Liver (tissue), 9 donors: ENCODE measurements around the gene CDH20. TPM values are rescaled to one million over a fixed set of nuclear protein-coding genes. Genes with fewer than 3 reads are reported as not detected.
A peak's percentile ranks its signal among the peaks of the same experiment; 100 is the strongest.

Experiments
- DNase-seq: peaks from one replicate; pipeline ENCODE4 v3.0.0-alpha.2; 2017; ENCODE audit warnings: low spot score
- H3K27ac ChIP-seq, 2 donors: one replicate each; pipeline ENCODE4 v1.7.0; 2013; ENCODE audit warnings: inconsistent platforms in 2 of 2, low read length in 2 of 2, control low read depth in 1 of 2, low read depth in 1 of 2, mild to moderate bottlenecking in 1 of 2
- H3K27me3 ChIP-seq, 4 donors: one replicate each; pipeline versions ENCODE4 v1.6.1 to v1.7.0; 2013; ENCODE audit warnings: low read length in 3 of 4, inconsistent platforms in 1 of 4, mild to moderate bottlenecking in 1 of 4, moderate library complexity in 1 of 4; ENCODE audit not compliant: control insufficient read depth in 4 of 4, insufficient read depth in 4 of 4
- H3K36me3 ChIP-seq, 4 donors: one replicate each; pipeline versions ENCODE4 v1.6.1 to v1.7.0; 2013; ENCODE audit warnings: low read length in 3 of 4, mild to moderate bottlenecking in 3 of 4, low read depth in 1 of 4, moderate library complexity in 1 of 4; ENCODE audit not compliant: control insufficient read depth in 4 of 4, insufficient read depth in 3 of 4
- H3K4me1 ChIP-seq, 4 donors: one replicate each; pipeline versions ENCODE4 v1.6.1 to v1.7.0; 2013; ENCODE audit warnings: low read length in 3 of 4, mild to moderate bottlenecking in 3 of 4, moderate library complexity in 1 of 4; ENCODE audit not compliant: control insufficient read depth in 4 of 4, insufficient read depth in 4 of 4
- H3K4me3 ChIP-seq, 3 donors: one replicate each; pipeline versions ENCODE4 v1.6.1 to v1.7.0; 2013; ENCODE audit warnings: low read length in 3 of 3, control low read depth in 1 of 3, low read depth in 1 of 3, mild to moderate bottlenecking in 1 of 3
- H3K9ac ChIP-seq, 2 donors: one replicate each; pipeline ENCODE4 v1.7.0; 2013; ENCODE audit warnings: low read length in 2 of 2, mild to moderate bottlenecking in 2 of 2, moderate library complexity in 2 of 2, control low read depth in 1 of 2, low read depth in 1 of 2
- H3K9me3 ChIP-seq, 4 donors: one replicate each; pipeline versions ENCODE4 v1.6.1 to v1.7.0; 2013; ENCODE audit warnings: low read length in 3 of 4; ENCODE audit not compliant: control insufficient read depth in 4 of 4
- ATF3 ChIP-seq: IDR thresholded peaks from 2 replicates; pipeline ENCODE4 v1.6.1; 2016; ENCODE audit warnings: antibody characterized with exemption
- EGR1 ChIP-seq, 2 donors: IDR thresholded peaks; 2 replicates each; pipeline ENCODE4 v1.6.1; 2016 to 2018; ENCODE audit warnings: antibody characterized with exemption in 2 of 2, low read depth in 2 of 2
- FOXA1 ChIP-seq: IDR thresholded peaks from 2 replicates; pipeline ENCODE4 v1.6.1; 2016; ENCODE audit warnings: antibody characterized with exemption
- FOXA2 ChIP-seq: IDR thresholded peaks from 2 replicates; pipeline ENCODE4 v1.6.1; 2016; ENCODE audit warnings: antibody characterized with exemption
- GABPA ChIP-seq, 2 donors: IDR thresholded peaks in 1 of 2; conservative IDR thresholded peaks in 1 of 2; 2 replicates each; pipeline ENCODE4 v1.6.1; 2016; ENCODE audit warnings: antibody characterized with exemption in 2 of 2, mild to moderate bottlenecking in 1 of 2, moderate library complexity in 1 of 2
- HNF4A ChIP-seq, 2 donors: conservative IDR thresholded peaks; 2 replicates each; pipeline ENCODE4 v1.6.1; 2016; ENCODE audit warnings: antibody characterized with exemption in 2 of 2, mild to moderate bottlenecking in 2 of 2
- HNF4G ChIP-seq: IDR thresholded peaks from 2 replicates; pipeline ENCODE4 v1.6.1; 2016; ENCODE audit warnings: antibody characterized with exemption
- JUND ChIP-seq, 2 donors: IDR thresholded peaks; 2 replicates each; pipeline ENCODE4 v1.6.1; 2016; ENCODE audit warnings: antibody characterized with exemption in 2 of 2
- NR2F2 ChIP-seq: IDR thresholded peaks from 2 replicates; pipeline ENCODE4 v1.6.1; 2016; ENCODE audit warnings: antibody characterized with exemption
- RAD21 ChIP-seq, 2 donors: IDR thresholded peaks; 2 replicates each; pipeline ENCODE4 v1.6.1; 2016; ENCODE audit warnings: antibody characterized with exemption in 2 of 2, mild to moderate bottlenecking in 2 of 2
- RXRA ChIP-seq, 2 donors: IDR thresholded peaks; 2 replicates each; pipeline ENCODE4 v1.6.1; 2017 to 2018; ENCODE audit warnings: antibody characterized with exemption in 2 of 2, mild to moderate bottlenecking in 1 of 2
- SP1 ChIP-seq: IDR thresholded peaks from 2 replicates; pipeline ENCODE4 v1.6.1; 2018; ENCODE audit warnings: antibody characterized with exemption, mild to moderate bottlenecking
- TAF1 ChIP-seq: conservative IDR thresholded peaks from 2 replicates; pipeline ENCODE4 v1.6.1; 2016; ENCODE audit warnings: antibody characterized with exemption, mild to moderate bottlenecking
- whole genome bisulfite sequencing: extraction: QIAGEN DNeasy Blood & Tissue Kit; methylation state at CpG from one replicate; pipeline ENCODE4 v1.1.7; 2013; 5-methylcytosine and 5-hydroxymethylcytosine counted together
- polyA plus RNA-seq, 2 donors: library from polyadenylated mRNA; stranded (reverse) in 1 of 2; unstranded in 1 of 2; fragments of 200-250 nt in 1 of 2; fragments of >200 nt in 1 of 2; fragmentation: Nextera tagmentation in 1 of 2; extraction: Ambion mirVana in 1 of 2; gene quantifications; one replicate each; pipeline versions ENCODE4 v1.2.1 to v1.2.3, GENCODE V29; 2013 to 2015
- total RNA-seq, 2 donors: library from RNA; depleted of rRNA; stranded (reverse); fragments of >200 nt; gene quantifications; one replicate each; pipeline ENCODE4 v1.2.3, GENCODE V29; 2014
- TF ChIP-seq, protein P1 (sequence below): fragments of 150-350 bp; IDR thresholded peaks from 2 replicates; pipeline ENCODE4 v1.5.1; 2017; ENCODE audit warnings: improper control_type of control experiment, low read depth, low read length; ENCODE audit not compliant: missing input control
- TF ChIP-seq, protein P2 (sequence below): IDR thresholded peaks from 2 replicates; pipeline ENCODE4 v1.6.1; 2016; ENCODE audit warnings: antibody characterized with exemption
- TF ChIP-seq, protein P3 (sequence below): IDR thresholded peaks from 2 replicates; pipeline ENCODE4 v1.6.1; 2016; ENCODE audit warnings: antibody characterized with exemption
- donor health status: healthy.
- donor health status: healthy.
- donor health status: healthy.
- donor health status: healthy.
- donor health status: healthy.

Gene CDH20
- total and polyA plus RNA-seq, 4 donors, result 0.08 to 0.11 (median 0.09) TPM; not detected in 1

DNA sequence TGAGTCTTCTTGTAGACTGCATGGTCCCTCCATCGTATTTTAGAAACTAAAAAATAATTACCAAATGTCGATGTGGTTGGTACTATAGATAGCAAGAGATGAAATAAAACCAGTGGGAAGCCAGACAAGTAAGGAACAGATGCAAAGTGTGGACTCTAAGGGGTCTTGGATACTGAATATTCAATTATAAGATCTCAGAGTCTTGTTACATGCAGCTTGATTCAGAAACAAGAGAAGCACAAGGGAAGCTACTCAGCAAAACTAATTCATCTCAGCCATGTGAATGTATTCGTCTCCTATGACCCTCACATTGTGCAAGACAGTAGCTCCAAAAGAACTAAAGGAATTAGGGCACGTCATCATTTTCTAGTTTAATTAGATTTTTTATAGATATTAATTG lies 80.9 kb downstream of the CDH20 start:
- Histone ChIP-seq H3K9me3 (no peaks in the 10 kb centered on the region), H3K27me3 (no peaks in the 10 kb centered on the region), H3K27ac (no peak overlapping the region), H3K36me3 (no peaks in the 10 kb centered on the region), H3K9ac (no peak overlapping the region), H3K4me1 (no peaks in the 10 kb centered on the region), H3K4me3 (no peak overlapping the region)
- DNase-seq, result no peak
- WGBS, result 84% methylated on average over 4 of the region's 4 CpGs
- TF ChIP-seq RXRA (IDR thresholded peaks at IDR 0.05), result no peak
- no peak for TF ChIP-seq GABPA (IDR thresholded peaks at IDR 0.05 in 1 of 2, conservative IDR thresholded peaks at IDR 0.05 in 1 of 2)

DNA sequence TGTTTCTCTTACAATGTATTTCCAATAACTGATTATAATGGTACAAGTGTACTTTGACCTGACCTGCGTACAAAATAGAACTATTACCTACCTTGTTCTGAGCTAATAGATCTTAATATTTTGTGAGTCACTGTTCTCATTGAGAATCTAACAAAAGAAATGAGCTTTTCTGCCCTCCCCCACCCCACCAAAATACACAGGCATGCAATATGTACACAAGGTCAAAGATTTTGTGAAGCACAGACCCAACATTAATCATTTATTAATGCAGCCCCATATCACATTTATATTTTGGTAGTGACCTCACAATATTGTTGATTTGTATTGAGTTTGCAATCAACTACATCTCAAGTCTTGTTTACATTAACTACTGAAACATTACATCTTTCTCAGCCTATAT lies 86.5 kb downstream of the CDH20 start:
- WGBS, result 44% methylated on average over 1 of the region's 1 CpG
- Histone ChIP-seq H3K9ac (no peak overlapping the region), H3K27me3 (no peaks in the 10 kb centered on the region), H3K4me3 (no peak overlapping the region), H3K27ac (no peak overlapping the region), H3K4me1 (peaks cover 0 to 11% (median 5%) of the 10 kb centered on the region in 4 donors), H3K9me3 (no peaks in the 10 kb centered on the region), H3K36me3 (no peaks in the 10 kb centered on the region)
- DNase-seq, result no peak
- TF ChIP-seq SP1 (peak; percentile 34), FOXA2 (peak; percentile 72), GABPA (IDR thresholded peaks at IDR 0.05 in 1 of 2, conservative IDR thresholded peaks at IDR 0.05 in 1 of 2) (no peak)

DNA sequence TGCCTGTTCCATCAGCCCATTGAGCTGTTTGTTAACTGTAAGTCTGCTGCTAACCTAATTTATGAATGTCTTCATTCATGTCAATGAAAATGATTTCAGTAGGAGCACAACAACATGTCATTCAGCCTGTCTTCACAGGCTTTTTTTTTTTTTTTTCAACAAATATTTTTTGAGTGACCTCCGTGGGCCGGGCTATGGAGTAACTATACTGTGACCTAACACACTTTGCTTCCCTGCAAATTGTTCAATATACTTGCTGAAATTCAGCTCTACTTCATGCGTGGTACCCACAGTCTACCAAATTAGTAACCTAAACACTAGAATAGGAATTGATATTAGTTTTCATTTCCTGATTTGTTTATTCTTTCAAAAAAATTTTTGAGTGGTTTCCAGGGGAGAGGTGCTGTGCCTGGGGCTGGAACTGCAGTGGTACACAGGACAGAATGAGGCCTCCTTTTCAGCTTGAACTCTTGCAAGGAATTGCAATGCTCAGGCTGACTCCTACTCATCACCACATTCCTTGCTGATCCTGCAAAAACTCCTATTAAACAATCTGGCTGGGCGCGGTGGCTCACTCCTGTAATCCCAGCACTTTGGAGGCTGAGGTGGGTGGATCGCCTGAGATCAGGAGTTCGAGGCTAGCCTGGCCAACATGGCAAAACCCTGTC lies 87.1 kb downstream of the CDH20 start:
- WGBS, result 62% methylated on average over 7 of the region's 7 CpGs
- no peaks in the 10 kb centered on the region for H3K9me3 ChIP-seq
- no peaks in the 10 kb centered on the region for H3K27me3 ChIP-seq
- no peak overlapping the region for H3K9ac ChIP-seq
- no peak for TF ChIP-seq NR2F2
- TF ChIP-seq FOXA1, result no peak
- no peak for TF ChIP-seq TAF1
- TF ChIP-seq, protein P1, sequence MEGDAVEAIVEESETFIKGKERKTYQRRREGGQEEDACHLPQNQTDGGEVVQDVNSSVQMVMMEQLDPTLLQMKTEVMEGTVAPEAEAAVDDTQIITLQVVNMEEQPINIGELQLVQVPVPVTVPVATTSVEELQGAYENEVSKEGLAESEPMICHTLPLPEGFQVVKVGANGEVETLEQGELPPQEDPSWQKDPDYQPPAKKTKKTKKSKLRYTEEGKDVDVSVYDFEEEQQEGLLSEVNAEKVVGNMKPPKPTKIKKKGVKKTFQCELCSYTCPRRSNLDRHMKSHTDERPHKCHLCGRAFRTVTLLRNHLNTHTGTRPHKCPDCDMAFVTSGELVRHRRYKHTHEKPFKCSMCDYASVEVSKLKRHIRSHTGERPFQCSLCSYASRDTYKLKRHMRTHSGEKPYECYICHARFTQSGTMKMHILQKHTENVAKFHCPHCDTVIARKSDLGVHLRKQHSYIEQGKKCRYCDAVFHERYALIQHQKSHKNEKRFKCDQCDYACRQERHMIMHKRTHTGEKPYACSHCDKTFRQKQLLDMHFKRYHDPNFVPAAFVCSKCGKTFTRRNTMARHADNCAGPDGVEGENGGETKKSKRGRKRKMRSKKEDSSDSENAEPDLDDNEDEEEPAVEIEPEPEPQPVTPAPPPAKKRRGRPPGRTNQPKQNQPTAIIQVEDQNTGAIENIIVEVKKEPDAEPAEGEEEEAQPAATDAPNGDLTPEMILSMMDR, result no peak
- TF ChIP-seq EGR1 (IDR thresholded peaks at IDR 0.05; ENCODE audit: low read depth in 2 of 2), result no peak
- TF ChIP-seq, protein P2, sequence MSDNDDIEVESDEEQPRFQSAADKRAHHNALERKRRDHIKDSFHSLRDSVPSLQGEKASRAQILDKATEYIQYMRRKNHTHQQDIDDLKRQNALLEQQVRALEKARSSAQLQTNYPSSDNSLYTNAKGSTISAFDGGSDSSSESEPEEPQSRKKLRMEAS, result no peak
- no peak for TF ChIP-seq HNF4G
- TF ChIP-seq JUND (IDR thresholded peaks at IDR 0.05), result no peak
- TF ChIP-seq, protein P3, sequence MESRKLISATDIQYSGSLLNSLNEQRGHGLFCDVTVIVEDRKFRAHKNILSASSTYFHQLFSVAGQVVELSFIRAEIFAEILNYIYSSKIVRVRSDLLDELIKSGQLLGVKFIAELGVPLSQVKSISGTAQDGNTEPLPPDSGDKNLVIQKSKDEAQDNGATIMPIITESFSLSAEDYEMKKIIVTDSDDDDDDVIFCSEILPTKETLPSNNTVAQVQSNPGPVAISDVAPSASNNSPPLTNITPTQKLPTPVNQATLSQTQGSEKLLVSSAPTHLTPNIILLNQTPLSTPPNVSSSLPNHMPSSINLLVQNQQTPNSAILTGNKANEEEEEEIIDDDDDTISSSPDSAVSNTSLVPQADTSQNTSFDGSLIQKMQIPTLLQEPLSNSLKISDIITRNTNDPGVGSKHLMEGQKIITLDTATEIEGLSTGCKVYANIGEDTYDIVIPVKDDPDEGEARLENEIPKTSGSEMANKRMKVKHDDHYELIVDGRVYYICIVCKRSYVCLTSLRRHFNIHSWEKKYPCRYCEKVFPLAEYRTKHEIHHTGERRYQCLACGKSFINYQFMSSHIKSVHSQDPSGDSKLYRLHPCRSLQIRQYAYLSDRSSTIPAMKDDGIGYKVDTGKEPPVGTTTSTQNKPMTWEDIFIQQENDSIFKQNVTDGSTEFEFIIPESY, result no peak
- TF ChIP-seq RXRA (IDR thresholded peaks at IDR 0.05), result no peak
- no peak for TF ChIP-seq HNF4A (conservative IDR thresholded peaks at IDR 0.05)
- TF ChIP-seq RAD21 (IDR thresholded peaks at IDR 0.05), result no peak
- no peak for TF ChIP-seq ATF3
- no peaks in the 10 kb centered on the region for H3K36me3 ChIP-seq
- peaks cover 0 to 11% (median 5%) of the 10 kb centered on the region in 4 donors for H3K4me1 ChIP-seq
- no peak overlapping the region for H3K27ac ChIP-seq
- DNase-seq, result no peak
- H3K4me3 ChIP-seq, result no peak overlapping the region
